ENCODE results near the gene SEC61A2. TPM values are rescaled to one million over a fixed set of nuclear protein-coding genes. Genes with fewer than 3 reads are reported as not detected.

The SEC61A2 gene
- total and polyA plus RNA-seq, 2 of the 4 experiments (the other 2 are of a cell fraction), result 6.8 to 10.3 TPM

GRCh38 chr10:12189426-12189825 is 59.9 kb downstream of the SEC61A2 start:
- H4K20me1 ChIP-seq (ENCODE audit: insufficient read depth, low read length), result peaks cover 16% of the 10 kb centered on the region; the same call in 1 of the 2 replicates
- H4K5ac ChIP-seq (ENCODE audit: low read depth, low read length), result no peak overlapping the region
- H3K18ac ChIP-seq (ENCODE audit: low read depth, low read length), result no peak overlapping the region
- no peak for TF ChIP-seq MXI1 (IDR thresholded peaks at IDR 0.05; ENCODE audit: borderline replicate concordance, low read depth, low read length)
- TF ChIP-seq BHLHE40 (IDR thresholded peaks at IDR 0.05; ENCODE audit: low read depth, low read length), result no peak
- no peak for TF ChIP-seq CHD1 (IDR thresholded peaks at IDR 0.05; ENCODE audit: low read depth, low read length)
- TF ChIP-seq MAZ (IDR thresholded peaks at IDR 0.05; ENCODE audit: borderline replicate concordance, low read depth, low read length), result no peak
- no peak for TF ChIP-seq ELK1 (IDR thresholded peaks at IDR 0.05; ENCODE audit: borderline replicate concordance, low read depth, low read length)
- H3K4ac ChIP-seq (ENCODE audit: low read depth, low read length), result no peak overlapping the region
- no peak overlapping the region for H3K56ac ChIP-seq (ENCODE audit: extremely low read depth, insufficient read depth, low read length)
- dilution Hi-C loops (cut with HindIII; ENCODE audit: low sequenced_read_pairs, unreplicated experiment) (no loop called here), intact Hi-C loops (cut with micrococcal nuclease) (no loop called here), in situ Hi-C loops (cut with MboI; ENCODE audit: low sequenced_read_pairs) (no loop called here)
- no peak overlapping the region for H3K4me2 ChIP-seq (ENCODE audit: low read depth, low read length)
- H2AK5ac ChIP-seq (ENCODE audit: low read depth, low read length), result no peak overlapping the region
- H4K91ac ChIP-seq (ENCODE audit: insufficient read depth, low read depth, low read length), result no peak overlapping the region
- no peak for DNase-seq
- H3K27me3 ChIP-seq (ENCODE audit: control insufficient read depth, insufficient read depth, low read length), result no peaks in the 10 kb centered on the region
- H2BK5ac ChIP-seq (ENCODE audit: low read depth, low read length, poor library complexity, severe bottlenecking), result no peak overlapping the region
- ATAC-seq (ENCODE audit: low read depth), result no peak
- H3K79me1 ChIP-seq (ENCODE audit: low read depth in 1 of 2, low read length in 2 of 2), result peaks cover 33 to 74% of the 10 kb centered on the region in 2 experiments
- peaks cover 11% of the 10 kb centered on the region; the same call in 1 of the 2 replicates for H3K9me1 ChIP-seq (ENCODE audit: insufficient read depth, low read length)
- H2BK20ac ChIP-seq (ENCODE audit: low read depth, low read length), result no peak overlapping the region
- BruUV-seq (replicated peaks), result no TSS peak
- H3K4me3 ChIP-seq (ENCODE audit: insufficient read depth, low read depth, low read length), result no peak overlapping the region
- ChIA-PET CTCF (no interaction called here), POLR2A (ENCODE audit: unreplicated experiment) (no interaction called here)
- peaks cover 7% of the 10 kb centered on the region; the same call in 1 of the 2 replicates for H3K4me1 ChIP-seq (ENCODE audit: control insufficient read depth, insufficient read depth, low read length)
- peaks cover 15% of the 10 kb centered on the region for H3K36me3 ChIP-seq (ENCODE audit: control insufficient read depth, insufficient read depth, low read length)
- 100% methylated on average over 3 of the region's 10 CpGs; no CpG with 5 or more reads in 1 of the 2 experiments for WGBS, 2 experiments (ENCODE audit: extremely low coverage in 2 of 2, insufficient read length in 1 of 2)
- H3K23ac ChIP-seq (ENCODE audit: low read depth, low read length), result no peak overlapping the region
- no peak overlapping the region for H2BK120ac ChIP-seq (ENCODE audit: low read depth, low read length)
- H3K9me3 ChIP-seq (ENCODE audit: control insufficient read depth, insufficient read depth, low read length), result no peaks in the 10 kb centered on the region
- no peak overlapping the region for H3K14ac ChIP-seq (replicated peaks; ENCODE audit: low read depth, low read length)
- H4K8ac ChIP-seq (ENCODE audit: low read depth in 2 of 2, low read length in 2 of 2), result no peak overlapping the region
- H2BK15ac ChIP-seq (ENCODE audit: low read depth, low read length), result no peak overlapping the region
- no peak overlapping the region for H2AFZ ChIP-seq (replicated peaks; ENCODE audit: low read length, poor library complexity)
- H3K9ac ChIP-seq (ENCODE audit: low read depth, low read length), result no peak overlapping the region
- no peak overlapping the region for H2AK9ac ChIP-seq (replicated peaks; ENCODE audit: low read depth, low read length, poor library complexity)
- H3K27ac ChIP-seq (ENCODE audit: insufficient read depth, low read length), result no peak overlapping the region
